ENCODE measurements around the gene TPTE2. TPM values are rescaled to one million over a fixed set of nuclear protein-coding genes. Genes with fewer than 3 reads are reported as not detected.

Gene TPTE2
- total and polyA plus RNA-seq, 4 donors, result not detected

DNA sequence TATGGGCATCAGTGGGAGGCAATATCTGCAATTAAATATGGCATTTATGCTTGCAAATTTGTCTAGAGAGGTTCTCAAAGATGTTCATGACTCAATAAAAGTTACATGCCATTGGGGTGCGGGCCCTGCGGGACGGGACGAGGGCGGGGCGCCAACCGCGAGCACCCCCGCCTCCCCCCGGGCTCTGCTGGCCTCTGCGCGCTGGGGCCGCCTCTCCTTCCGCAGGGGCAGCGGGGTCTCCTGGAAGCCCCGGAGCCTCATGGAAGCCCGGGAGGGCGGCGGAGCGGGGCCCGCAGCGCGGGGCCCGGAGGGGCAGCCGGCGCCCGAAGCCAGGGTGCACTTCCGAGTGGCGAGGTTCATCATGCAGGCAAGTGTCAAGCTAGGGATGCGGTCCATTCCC is 179.2 kb downstream of the TPTE2 start:
- Histone ChIP-seq H3K36me3 (ENCODE audit: control insufficient read depth in 4 of 4, insufficient read depth in 3 of 4, low read depth in 1 of 4, low read length in 3 of 4) (no peaks in the 10 kb centered on the region), H3K27me3 (ENCODE audit: control insufficient read depth in 4 of 4, insufficient read depth in 4 of 4, low read length in 3 of 4) (no peaks in the 10 kb centered on the region), H3K4me1 (ENCODE audit: control insufficient read depth in 4 of 4, insufficient read depth in 4 of 4, low read length in 3 of 4) (no peaks in the 10 kb centered on the region), H3K9ac (ENCODE audit: low read depth in 1 of 2, low read length in 2 of 2) (no peak overlapping the region), H3K9me3 (ENCODE audit: control insufficient read depth in 4 of 4, low read length in 3 of 4) (no peaks in the 10 kb centered on the region), H3K27ac (ENCODE audit: low read depth in 1 of 2, low read length in 2 of 2) (no peak overlapping the region), H3K4me3 (ENCODE audit: low read depth in 1 of 3, low read length in 3 of 3) (no peak overlapping the region)
- no peak for DNase-seq (ENCODE audit: low spot score)
- WGBS, result 46% methylated on average over 30 of the region's 30 CpGs
- no peak for TF ChIP-seq EGR1 (IDR thresholded peaks at IDR 0.05; ENCODE audit: low read depth in 2 of 2)
- TF ChIP-seq SP1 (IDR thresholded peaks at IDR 0.05), result no peak
- TF ChIP-seq HNF4A (conservative IDR thresholded peaks at IDR 0.05), result no peak
- TF ChIP-seq RXRA (IDR thresholded peaks at IDR 0.05), result no peak
- no peak for TF ChIP-seq GABPA (IDR thresholded peaks at IDR 0.05 in 1 of 2, conservative IDR thresholded peaks at IDR 0.05 in 1 of 2)
- TF ChIP-seq, protein P1, sequence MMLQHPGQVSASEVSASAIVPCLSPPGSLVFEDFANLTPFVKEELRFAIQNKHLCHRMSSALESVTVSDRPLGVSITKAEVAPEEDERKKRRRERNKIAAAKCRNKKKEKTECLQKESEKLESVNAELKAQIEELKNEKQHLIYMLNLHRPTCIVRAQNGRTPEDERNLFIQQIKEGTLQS (IDR thresholded peaks at IDR 0.05), result no peak
- TF ChIP-seq, protein P2, sequence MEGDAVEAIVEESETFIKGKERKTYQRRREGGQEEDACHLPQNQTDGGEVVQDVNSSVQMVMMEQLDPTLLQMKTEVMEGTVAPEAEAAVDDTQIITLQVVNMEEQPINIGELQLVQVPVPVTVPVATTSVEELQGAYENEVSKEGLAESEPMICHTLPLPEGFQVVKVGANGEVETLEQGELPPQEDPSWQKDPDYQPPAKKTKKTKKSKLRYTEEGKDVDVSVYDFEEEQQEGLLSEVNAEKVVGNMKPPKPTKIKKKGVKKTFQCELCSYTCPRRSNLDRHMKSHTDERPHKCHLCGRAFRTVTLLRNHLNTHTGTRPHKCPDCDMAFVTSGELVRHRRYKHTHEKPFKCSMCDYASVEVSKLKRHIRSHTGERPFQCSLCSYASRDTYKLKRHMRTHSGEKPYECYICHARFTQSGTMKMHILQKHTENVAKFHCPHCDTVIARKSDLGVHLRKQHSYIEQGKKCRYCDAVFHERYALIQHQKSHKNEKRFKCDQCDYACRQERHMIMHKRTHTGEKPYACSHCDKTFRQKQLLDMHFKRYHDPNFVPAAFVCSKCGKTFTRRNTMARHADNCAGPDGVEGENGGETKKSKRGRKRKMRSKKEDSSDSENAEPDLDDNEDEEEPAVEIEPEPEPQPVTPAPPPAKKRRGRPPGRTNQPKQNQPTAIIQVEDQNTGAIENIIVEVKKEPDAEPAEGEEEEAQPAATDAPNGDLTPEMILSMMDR (IDR thresholded peaks at IDR 0.05; ENCODE audit: low read depth, low read length, missing input control), result no peak
- TF ChIP-seq HNF4G (IDR thresholded peaks at IDR 0.05), result no peak
- no peak for TF ChIP-seq RAD21 (IDR thresholded peaks at IDR 0.05)
- no peak for TF ChIP-seq FOXA2 (IDR thresholded peaks at IDR 0.05)
- TF ChIP-seq, protein P3, sequence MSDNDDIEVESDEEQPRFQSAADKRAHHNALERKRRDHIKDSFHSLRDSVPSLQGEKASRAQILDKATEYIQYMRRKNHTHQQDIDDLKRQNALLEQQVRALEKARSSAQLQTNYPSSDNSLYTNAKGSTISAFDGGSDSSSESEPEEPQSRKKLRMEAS (IDR thresholded peaks at IDR 0.05), result no peak
- TF ChIP-seq, protein P4, sequence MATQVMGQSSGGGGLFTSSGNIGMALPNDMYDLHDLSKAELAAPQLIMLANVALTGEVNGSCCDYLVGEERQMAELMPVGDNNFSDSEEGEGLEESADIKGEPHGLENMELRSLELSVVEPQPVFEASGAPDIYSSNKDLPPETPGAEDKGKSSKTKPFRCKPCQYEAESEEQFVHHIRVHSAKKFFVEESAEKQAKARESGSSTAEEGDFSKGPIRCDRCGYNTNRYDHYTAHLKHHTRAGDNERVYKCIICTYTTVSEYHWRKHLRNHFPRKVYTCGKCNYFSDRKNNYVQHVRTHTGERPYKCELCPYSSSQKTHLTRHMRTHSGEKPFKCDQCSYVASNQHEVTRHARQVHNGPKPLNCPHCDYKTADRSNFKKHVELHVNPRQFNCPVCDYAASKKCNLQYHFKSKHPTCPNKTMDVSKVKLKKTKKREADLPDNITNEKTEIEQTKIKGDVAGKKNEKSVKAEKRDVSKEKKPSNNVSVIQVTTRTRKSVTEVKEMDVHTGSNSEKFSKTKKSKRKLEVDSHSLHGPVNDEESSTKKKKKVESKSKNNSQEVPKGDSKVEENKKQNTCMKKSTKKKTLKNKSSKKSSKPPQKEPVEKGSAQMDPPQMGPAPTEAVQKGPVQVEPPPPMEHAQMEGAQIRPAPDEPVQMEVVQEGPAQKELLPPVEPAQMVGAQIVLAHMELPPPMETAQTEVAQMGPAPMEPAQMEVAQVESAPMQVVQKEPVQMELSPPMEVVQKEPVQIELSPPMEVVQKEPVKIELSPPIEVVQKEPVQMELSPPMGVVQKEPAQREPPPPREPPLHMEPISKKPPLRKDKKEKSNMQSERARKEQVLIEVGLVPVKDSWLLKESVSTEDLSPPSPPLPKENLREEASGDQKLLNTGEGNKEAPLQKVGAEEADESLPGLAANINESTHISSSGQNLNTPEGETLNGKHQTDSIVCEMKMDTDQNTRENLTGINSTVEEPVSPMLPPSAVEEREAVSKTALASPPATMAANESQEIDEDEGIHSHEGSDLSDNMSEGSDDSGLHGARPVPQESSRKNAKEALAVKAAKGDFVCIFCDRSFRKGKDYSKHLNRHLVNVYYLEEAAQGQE (IDR thresholded peaks at IDR 0.05), result no peak

Other genes with a start within 250 kb of the TPTE2 start
- 10 to 100 TPM; 13.3 to 14.2 TPM for gene MPHOSPH8, start 72.1 kb upstream of the TPTE2 start, total RNA-seq
- 10 to 100 TPM in 1 of 2 donors, 1 to 10 TPM in 1; 8.4 to 11.4 TPM for gene MPHOSPH8, start 72.1 kb upstream of the TPTE2 start, polyA plus RNA-seq
- gene PSPC1, start 221.4 kb upstream of the TPTE2 start, total RNA-seq, result 10 to 100 TPM; 31.7 to 38.2 TPM
- gene PSPC1, start 221.4 kb upstream of the TPTE2 start, polyA plus RNA-seq, result 1 to 10 TPM; 7.8 to 8.5 TPM

Measured in liver (tissue), 9 donors.